GM19238 (cell line): Measurements from ENCODE around the gene WWOX.
"Not testable (repeated sequence)": the region's sequence is repeated elsewhere in the genome, so short reads cannot be mapped to it uniquely, and the experiment has no call there.

Source experiments
- DNase-seq: peaks from one replicate; pipeline ENCODE4 v3.0.0; 2011; ENCODE audit warnings: low spot score; ENCODE audit not compliant: insufficient read length

WWOX gene

DNA sequence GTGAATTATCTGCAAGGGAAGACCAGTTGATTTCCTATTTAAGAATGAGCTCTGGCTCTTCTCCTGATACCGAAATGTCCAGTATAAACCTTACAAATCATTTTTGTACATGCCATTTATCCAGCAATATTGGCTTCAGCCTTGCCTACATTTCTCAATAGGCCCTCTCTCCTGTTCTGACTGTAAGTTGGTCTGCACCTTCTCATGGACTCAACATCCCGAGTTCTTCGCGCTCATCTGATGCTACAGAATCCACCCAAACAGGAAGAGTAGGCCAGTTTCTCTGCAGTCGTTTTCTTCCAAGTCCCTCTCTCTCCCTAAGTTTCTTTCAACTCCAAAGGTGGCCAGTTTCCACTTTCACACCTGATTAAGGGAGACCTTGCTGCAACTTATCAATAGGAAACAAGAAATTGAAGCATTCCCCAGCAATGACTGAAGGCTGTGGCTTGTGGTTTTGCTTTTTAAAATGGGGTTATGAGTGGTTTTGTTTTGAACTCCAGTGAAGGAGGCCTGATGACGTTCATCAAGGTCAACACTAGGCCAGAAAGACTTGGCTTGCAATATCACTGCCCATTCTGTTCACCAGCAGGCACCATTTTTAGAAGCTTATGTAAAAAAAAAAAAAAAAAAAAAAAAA is 1118.0 kb downstream of the WWOX start:
- DNase-seq: no peak

DNA sequence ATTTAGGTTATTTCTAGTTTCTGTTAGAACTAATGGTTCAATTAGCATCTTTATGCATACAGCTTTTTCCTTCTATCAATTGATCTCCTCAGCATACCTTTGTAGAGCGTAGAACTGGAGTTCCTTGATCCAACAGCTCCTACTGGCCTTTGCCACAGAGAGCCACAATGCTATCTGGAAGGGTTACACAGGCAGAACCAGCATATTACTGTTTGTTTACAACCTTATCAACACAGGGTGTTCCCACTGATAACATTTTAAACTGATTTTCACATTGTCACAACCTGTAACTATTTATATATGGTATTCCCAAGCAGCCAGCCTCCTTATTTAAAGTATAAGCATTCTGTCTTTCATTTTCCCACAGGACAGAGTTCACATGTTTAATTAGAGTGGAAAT is 1118.9 kb downstream of the WWOX start:
- no peak for DNase-seq

DNA sequence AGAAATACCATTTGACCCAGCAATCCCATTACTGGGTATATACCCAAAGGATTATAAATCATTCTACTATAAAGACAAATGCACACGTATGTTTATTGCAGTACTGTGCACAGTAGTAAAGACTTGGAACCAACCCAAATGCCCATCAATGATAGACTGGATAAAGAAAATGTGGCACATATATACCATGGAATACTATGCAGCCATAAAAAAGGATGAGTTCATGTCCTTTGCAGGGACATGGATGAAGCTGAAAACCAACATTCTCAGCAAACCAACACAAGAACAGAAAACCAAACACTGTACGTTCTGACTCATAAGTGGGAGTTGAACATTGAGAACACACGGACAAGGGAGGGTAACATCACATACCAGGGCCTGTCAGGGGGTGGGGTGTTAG is 1126.5 kb downstream of the WWOX start:
- DNase-seq: not testable (repeated sequence)

DNA sequence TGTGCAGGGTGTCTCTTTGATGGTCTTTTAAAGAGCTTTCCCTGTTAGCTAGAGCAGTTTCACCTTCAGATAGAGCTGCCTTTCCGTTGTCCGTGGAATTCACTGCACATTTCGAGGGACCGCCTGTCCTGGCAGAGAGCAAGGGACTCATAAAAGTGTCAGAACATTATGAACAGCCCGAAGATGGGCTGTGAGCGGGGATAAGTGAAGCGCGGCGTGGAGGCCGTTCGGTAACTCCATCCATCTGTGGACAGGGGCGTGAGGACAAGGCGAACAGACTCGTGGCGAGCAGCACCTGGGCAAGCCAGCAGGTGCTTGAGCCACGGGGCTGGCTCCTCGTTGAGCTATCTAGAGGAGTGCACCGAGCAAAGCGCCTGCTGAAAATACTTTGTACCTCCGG is 1129.9 kb downstream of the WWOX start:
- DNase-seq: no peak

GRCh38 chr16:79245700-79246099 is 1146.2 kb downstream of the WWOX start:
- DNase-seq: not testable (repeated sequence)

GRCh38 chr16:79247386-79247785 is 1147.9 kb downstream of the WWOX start:
- no peak for DNase-seq

DNA sequence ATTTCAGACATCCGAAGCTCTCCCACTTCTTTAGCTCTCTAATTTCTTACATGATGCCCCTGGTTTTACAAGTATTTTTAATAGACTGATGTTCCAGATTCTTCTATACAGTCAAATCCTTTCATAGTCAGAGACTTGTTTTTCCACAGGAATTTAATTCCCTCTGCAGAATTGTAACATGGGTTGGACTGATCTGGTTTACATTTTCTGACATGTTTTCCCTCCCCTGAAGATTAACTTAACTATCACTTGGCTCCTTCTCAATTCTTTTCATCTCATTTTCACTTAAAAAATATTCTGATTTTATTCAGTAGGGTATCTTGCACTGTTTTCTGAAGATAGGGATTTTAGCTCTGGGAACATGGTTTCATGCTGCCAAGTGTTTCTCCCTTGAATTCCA is 1148.9 kb downstream of the WWOX start:
- DNase-seq: no peak

GRCh38 chr16:79250502-79251098 is 1151.1 kb downstream of the WWOX start:
- no peak for DNase-seq

GRCh38 chr16:79253100-79253631 is 1153.7 kb downstream of the WWOX start:
- no peak for DNase-seq

DNA sequence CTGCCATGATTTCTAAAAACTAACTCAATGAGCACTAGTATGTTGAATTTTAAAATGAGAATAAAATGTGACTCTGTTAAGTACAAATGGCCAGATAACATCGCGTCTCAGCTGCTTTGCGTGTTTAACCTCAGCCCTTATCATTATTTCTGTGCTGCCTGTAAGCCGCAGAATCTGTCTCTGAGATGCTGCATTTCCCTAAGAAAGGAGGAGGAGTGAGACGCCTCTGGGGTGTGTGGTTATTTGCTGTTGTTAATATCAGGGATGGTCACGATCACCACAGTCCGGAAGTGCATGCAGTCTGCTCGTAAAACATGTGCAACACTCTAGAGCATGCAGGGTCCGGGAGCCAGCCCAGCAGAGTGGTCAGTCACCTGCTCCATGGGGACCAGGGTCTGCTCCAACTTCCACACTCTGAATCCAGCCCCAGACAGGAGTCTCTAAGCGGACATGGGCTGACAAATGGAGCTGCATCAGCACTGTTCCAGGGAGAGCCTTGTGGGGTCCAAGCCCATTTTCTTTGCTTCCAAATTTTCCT is 1158.6 kb downstream of the WWOX start:
- DNase-seq: no peak

DNA sequence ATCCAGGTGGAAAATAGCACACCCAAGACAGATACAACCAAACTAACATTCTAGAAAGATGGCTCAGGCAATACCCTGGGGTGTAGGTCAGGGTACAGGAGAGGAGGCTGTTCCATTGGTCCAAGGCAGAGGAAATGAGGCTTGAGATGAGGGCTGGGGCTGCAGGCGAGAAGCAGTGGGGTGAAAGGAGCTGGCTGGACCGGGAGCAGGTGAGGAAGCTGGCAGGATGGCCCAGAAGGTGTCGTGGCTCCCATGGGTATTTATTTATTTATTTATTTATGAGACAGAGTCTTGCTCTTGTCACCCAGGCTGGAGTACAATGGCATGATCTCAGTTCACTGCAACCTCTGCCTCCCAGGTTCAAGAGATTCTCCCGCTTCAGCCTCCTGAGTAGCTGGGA is 1161.4 kb downstream of the WWOX start:
- not testable (repeated sequence) for DNase-seq

DNA sequence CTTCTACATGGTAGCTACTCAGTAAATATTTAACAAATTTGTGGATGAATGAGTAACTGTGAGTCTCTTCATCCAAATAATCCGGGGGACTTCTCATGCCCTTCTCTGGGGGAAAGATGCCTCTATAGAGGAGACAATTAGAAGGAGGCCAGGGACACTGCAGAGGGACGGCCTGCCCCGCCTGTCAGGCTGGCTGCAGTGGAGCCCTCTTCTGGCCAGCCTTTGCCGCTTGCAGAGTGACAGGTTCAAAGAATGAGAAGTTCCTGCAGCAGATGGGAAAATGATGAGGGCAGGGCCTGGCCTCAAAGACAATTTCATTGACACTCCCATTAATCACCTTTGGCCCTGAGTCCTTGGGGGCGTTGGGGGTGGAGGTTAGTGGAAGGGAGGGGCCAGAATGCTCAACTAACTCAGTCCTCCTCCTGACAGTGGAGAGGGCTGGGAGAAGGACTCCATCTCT is 1162.1 kb downstream of the WWOX start:
- no peak for DNase-seq

DNA sequence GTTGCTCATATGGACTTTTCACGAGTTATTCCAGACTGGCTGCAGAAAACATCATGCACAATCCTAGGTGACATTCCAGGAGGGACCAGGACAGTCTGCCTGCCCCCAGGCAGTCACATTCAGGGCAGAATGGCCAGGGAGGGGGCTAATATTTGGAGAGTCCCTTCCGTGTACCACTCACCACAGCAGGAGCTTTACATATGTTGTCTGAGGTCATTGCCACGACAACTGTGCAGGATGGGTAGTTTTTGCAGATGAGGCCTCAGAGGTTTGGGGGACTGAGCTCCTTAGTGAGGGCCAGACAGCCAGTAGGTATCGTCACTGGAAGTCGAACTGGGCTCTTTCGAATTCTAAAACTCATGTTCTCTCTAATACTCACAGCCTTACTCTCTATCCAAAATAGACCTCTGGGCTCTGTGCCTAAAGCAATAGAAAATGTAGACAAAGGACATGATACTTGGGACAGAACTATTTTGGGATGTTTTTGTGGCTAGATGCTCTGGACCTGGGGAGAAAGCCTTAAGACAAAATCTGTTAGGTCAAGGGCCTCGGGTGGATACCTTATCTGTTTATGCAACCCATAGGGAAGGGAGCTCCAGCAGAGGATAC is 1162.6 kb downstream of the WWOX start:
- no peak for DNase-seq
